ENCODE data around the gene SETD2. TPM values are rescaled to one million over a fixed set of nuclear protein-coding genes. Genes with fewer than 3 reads are reported as not detected.

The SETD2 gene
- polyA plus RNA-seq, 1 experiment = 30.8 TPM

- Histone ChIP-seq H3K9me3 (ENCODE audit: control insufficient read depth, insufficient read depth, low read length) (no peaks in the 10 kb centered on the region; the same call in 1 of the 2 replicates), H3K4me3 (ENCODE audit: low read depth, low read length) (no peak overlapping the region), H3K27ac (ENCODE audit: low read depth, low read length) (no peak overlapping the region), H3K27me3 (ENCODE audit: control insufficient read depth, insufficient read depth, low read length) (no peaks in the 10 kb centered on the region)
- ChIA-PET CTCF (interaction anchor here (0.7 kb wide), 1 partner anchor 317 kb away, joined by 3 read pairs; no protein-coding TSS in a partner anchor), POLR2A (no interaction called here)
- no peak for TF ChIP-seq CTCF (IDR thresholded peaks at IDR 0.05; ENCODE audit: low read depth, low read length)
- no peak for DNase-seq (ENCODE audit: low read depth, low spot score)
Measured at GRCh38 chr3:47007001-47007400, 156.9 kb downstream of the SETD2 start.

GRCh38 chr3:47006145-47006651 is 157.7 kb downstream of the SETD2 start:
- no peak overlapping the region for H3K4me3 ChIP-seq (ENCODE audit: low read depth, low read length)
- CTCF ChIA-PET = interaction anchor here (0.7 kb wide), 1 partner anchor 318 kb away, joined by 3 read pairs; no protein-coding TSS in a partner anchor
- TF ChIP-seq CTCF (IDR thresholded peaks at IDR 0.05; ENCODE audit: low read depth, low read length) = no peak
- POLR2A ChIA-PET = no interaction called here
- no peak overlapping the region for H3K27ac ChIP-seq (ENCODE audit: low read depth, low read length)
- no peaks in the 10 kb centered on the region for H3K27me3 ChIP-seq (ENCODE audit: control insufficient read depth, insufficient read depth, low read length)
- H3K9me3 ChIP-seq (ENCODE audit: control insufficient read depth, insufficient read depth, low read length) = no peaks in the 10 kb centered on the region; the same call in 1 of the 2 replicates
- DNase-seq (ENCODE audit: low read depth, low spot score) = no peak

- DNase-seq (ENCODE audit: low read depth, low spot score) = no peak
- Histone ChIP-seq H3K9me3 (ENCODE audit: control insufficient read depth, insufficient read depth, low read length) (no peaks in the 10 kb centered on the region; the same call in 1 of the 2 replicates), H3K27me3 (ENCODE audit: control insufficient read depth, insufficient read depth, low read length) (no peaks in the 10 kb centered on the region), H3K27ac (ENCODE audit: low read depth, low read length) (no peak overlapping the region), H3K4me3 (ENCODE audit: low read depth, low read length) (no peak overlapping the region)
- ChIA-PET CTCF (no interaction called here), POLR2A (no interaction called here)
- TF ChIP-seq CTCF (IDR thresholded peaks at IDR 0.05; ENCODE audit: low read depth, low read length) = no peak
Measured at GRCh38 chr3:47005212-47006144, 158.4 kb downstream of the SETD2 start.

GRCh38 chr3:47004369-47005211 is 159.3 kb downstream of the SETD2 start:
- CTCF ChIA-PET = no interaction called here
- TF ChIP-seq CTCF (IDR thresholded peaks at IDR 0.05; ENCODE audit: low read depth, low read length) = no peak

More at GRCh38 chr3:47004369-47005211, 159.3 kb downstream of the SETD2 start:
- DNase-seq (ENCODE audit: low read depth, low spot score) = no peak
- Histone ChIP-seq H3K27me3 (ENCODE audit: control insufficient read depth, insufficient read depth, low read length) (no peaks in the 10 kb centered on the region), H3K27ac (ENCODE audit: low read depth, low read length) (no peak overlapping the region), H3K4me3 (ENCODE audit: low read depth, low read length) (no peak overlapping the region), H3K9me3 (ENCODE audit: control insufficient read depth, insufficient read depth, low read length) (no peaks in the 10 kb centered on the region; the same call in 1 of the 2 replicates)
- POLR2A ChIA-PET = no interaction called here
